Activated CD4-positive, alpha-beta memory T cell treated with anti-CD3 and anti-CD28 coated beads, Interleukin-2, amount 10 ng/mL, durations not matched to agents 7 days and 5 days (primary cell): ENCODE data around the gene ADAMTS3. TPM values are rescaled to one million over a fixed set of nuclear protein-coding genes. Genes with fewer than 3 reads are reported as not detected.

Source experiments
- CTCF ChIA-PET: fragments of 350-600 bp; sonication (Branson Sonifier 250); formaldehyde crosslinking; loops from one replicate; lab custom pipeline; 2021; ENCODE audit warnings: antibody characterized with exemption, inconsistent platforms; lab: Charles Lee
- POLR2A ChIA-PET: fragments of 350-600 bp; sonication (Branson Sonifier 250); formaldehyde crosslinking; loops from one replicate; lab custom pipeline; 2021; ENCODE audit warnings: antibody characterized with exemption; lab: Charles Lee
- DNase-seq: peaks from one replicate; pipeline ENCODE4 v3.0.0-alpha.2; 2020
- H3K27ac Mint-ChIP-seq: one replicate; pipeline ENCODE4 v1.8.0; 2021; ENCODE audit warnings: mild to moderate bottlenecking, mixed read lengths
- H3K27me3 Mint-ChIP-seq: one replicate; pipeline ENCODE4 v1.8.0; 2021; ENCODE audit warnings: mixed read lengths
- H3K36me3 Mint-ChIP-seq: one replicate; pipeline ENCODE4 v1.8.0; 2021; ENCODE audit warnings: low read depth, mixed read lengths
- H3K4me1 Mint-ChIP-seq: one replicate; pipeline ENCODE4 v1.8.0; 2021; ENCODE audit warnings: mixed read lengths
- H3K4me3 Mint-ChIP-seq: one replicate; pipeline ENCODE4 v1.8.0; 2021; ENCODE audit warnings: mild to moderate bottlenecking, mixed read lengths
- H3K9me3 Mint-ChIP-seq: one replicate; pipeline ENCODE4 v1.8.0; 2021; ENCODE audit warnings: mixed read lengths
- total RNA-seq, 2 experiments: library from RNA; stranded (reverse); gene quantifications; one replicate each; pipeline ENCODE4 v1.2.3, GENCODE V29; 2021

The ADAMTS3 gene
- total RNA-seq = not detected

DNA sequence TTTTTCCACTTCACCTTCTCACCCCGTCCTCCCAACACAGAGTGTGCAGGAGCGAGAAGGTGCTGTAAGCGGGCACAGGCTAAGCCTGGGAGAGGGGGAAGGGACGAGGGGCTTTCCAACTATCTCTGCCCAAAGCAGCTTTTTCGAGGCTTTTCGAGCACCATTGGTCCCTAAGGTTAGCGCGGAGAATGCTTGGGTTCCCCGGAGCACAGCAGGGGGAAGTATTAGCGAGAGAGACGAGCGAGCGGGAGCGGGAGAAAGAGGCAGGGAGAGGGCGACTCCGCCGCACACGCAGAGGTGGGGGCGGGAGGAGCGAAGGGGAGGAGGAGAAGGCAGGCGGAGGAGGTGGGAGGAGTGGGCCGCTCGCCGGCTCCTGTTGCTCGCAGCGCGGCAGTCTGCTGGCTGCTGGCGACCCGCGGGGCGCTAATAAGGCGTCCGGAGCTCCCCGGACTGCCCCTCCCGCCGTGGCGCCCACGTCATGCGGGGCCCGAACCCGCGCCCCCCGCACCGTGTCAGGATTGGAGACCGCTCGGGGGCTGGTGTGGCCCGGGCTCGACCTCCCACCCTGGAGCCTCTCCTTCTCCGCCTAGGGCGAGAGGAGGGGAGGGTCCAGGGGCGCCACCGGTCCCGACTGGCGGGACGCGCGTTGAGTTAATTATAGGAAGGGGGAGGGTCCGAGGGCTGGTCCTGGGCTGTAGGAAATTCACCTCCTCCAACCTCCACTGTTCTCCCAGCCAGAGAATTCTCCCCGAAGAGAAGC, at the start of gene ADAMTS3:
TSS of gene ADAMTS3 (minus strand) at position 263 of the 760 bp plus-strand sequence. CDS start 459 bp downstream, outside the sequence.
- DNase-seq = no peak
- no peak within 1 kb of the TSS for H3K27ac Mint-ChIP-seq
- ChIA-PET CTCF (no interaction called here), POLR2A (no interaction called here)
- peaks cover 9% of the 10 kb centered on the region for H3K4me1 Mint-ChIP-seq
- H3K27me3 Mint-ChIP-seq = peaks cover 41% of the 10 kb centered on the region
- no peaks in the 10 kb centered on the region for H3K36me3 Mint-ChIP-seq
- H3K9me3 Mint-ChIP-seq = no peaks in the 10 kb centered on the region
- H3K4me3 Mint-ChIP-seq = no peak within 1 kb of the TSS

DNA sequence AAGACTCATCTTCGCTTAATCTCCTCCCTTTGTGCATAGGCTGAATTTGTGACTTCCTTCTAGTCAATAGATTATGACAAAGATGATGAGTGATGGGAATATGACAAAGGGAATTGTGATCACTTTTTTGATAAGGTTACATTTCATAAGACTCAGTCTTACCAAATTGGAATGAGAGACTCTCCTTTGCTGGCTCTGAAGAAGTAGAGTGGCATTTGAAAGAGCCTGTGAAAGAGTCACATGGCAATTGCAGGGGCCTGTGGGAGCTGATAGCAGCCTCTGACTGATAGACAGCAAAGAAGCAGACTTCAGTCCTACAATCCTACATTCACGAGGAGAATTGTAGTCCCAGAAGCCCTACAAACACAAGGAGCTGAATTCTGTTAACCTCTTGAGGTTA, 44.9 kb upstream of the ADAMTS3 start:
- H3K27ac Mint-ChIP-seq = no peak overlapping the region
- H3K4me3 Mint-ChIP-seq = no peak overlapping the region
- CTCF ChIA-PET = no interaction called here
- no peaks in the 10 kb centered on the region for H3K4me1 Mint-ChIP-seq
- H3K9me3 Mint-ChIP-seq = no peaks in the 10 kb centered on the region
- no peaks in the 10 kb centered on the region for H3K27me3 Mint-ChIP-seq
- H3K36me3 Mint-ChIP-seq = no peaks in the 10 kb centered on the region
- DNase-seq = no peak
- POLR2A ChIA-PET = no interaction called here

DNA sequence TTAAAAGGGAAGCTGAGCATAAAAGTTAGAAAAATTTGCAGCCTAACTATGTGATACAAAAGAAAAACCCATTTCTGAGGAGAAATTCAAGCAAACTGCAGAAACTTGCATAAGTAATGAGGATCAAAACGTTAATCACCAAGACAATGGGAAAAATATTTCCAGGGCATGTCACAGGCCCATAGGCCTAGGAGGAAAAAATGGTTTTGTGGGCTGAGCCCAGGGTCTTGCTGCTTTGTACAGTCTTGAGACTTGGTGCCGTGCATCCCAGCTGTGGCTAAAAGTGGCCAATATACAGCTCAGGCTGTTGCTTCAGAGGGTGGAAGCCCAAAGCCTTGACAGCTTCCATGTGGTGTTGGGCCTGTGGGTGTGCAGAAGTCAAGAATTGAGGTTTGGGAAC, 37.7 kb upstream of the ADAMTS3 start:
- Mint-ChIP-seq H3K4me1 (no peaks in the 10 kb centered on the region), H3K9me3 (peaks cover 11% of the 10 kb centered on the region)
- CTCF ChIA-PET = no interaction called here

DNA sequence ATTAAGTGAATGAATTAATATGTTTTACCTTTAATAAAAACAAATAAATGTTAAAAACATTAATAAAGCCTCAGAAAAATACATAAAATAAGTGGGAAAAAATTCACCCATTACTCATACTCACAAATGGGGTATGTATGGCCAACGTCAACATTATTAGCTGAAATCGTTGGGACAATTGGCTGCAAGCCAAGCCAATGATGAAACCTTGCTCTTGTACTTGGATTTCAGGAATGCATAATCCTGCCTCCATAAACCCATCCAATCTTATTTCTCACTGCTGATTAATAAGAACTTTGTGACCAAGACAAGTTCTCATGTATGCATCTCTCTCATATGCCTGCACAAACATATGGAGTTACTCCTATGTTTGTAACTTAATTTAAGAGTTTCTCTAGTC, 35.3 kb upstream of the ADAMTS3 start:
- Mint-ChIP-seq H3K4me1 (no peaks in the 10 kb centered on the region), H3K36me3 (no peaks in the 10 kb centered on the region)
- POLR2A ChIA-PET = no interaction called here

More for the DNA sequence above, 37.7 kb upstream of the ADAMTS3 start:
- POLR2A ChIA-PET = no interaction called here
- H3K4me3 Mint-ChIP-seq = no peak overlapping the region
- H3K36me3 Mint-ChIP-seq = no peaks in the 10 kb centered on the region
- DNase-seq = no peak
- H3K27ac Mint-ChIP-seq = no peak overlapping the region
- H3K27me3 Mint-ChIP-seq = no peaks in the 10 kb centered on the region

DNA sequence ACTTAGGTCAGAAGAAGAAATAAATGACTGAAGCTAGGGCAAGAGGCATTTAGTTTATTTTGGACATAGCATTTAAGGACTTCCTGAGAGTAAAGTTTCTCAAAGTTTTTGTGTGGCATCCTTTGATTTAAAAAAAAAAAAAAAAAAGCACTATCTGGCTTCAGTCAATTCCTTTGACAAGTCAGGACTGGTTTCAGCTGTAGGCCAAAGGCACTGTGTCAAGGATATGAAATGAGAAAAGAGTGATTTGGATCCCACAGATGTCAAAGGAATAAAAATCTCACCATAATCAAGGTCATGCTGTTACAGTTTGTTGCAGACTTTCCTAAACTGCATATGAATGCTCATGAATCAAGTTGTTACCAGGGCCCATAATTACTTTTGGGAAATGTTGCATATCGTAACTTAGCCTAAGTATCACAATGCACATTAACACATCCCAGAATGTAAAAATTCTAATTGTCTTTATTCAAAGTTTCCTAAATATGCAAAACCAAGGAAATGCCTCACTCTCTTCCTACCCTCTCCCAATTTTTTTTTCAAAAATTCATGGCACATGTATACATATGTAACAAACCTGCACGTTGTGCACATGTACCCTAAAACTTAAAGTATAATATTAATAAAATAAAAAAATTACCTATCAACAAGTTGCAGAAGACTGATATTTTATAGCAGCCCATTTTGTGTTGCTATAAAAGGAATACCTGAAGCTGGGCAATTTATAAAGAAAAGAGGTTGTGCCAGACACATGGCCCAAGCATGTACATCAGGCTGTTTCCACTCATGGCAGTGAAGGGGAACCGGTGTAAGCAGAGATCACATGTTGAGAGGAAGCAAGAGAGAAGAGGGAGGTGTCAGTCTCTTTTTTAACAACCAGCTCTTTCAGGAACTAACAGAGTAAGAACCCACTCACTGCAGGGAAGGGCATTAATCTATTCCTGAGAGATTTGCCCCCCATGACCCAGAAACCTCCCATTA, 33.7 kb upstream of the ADAMTS3 start:
- Mint-ChIP-seq H3K4me1 (no peaks in the 10 kb centered on the region), H3K27ac (no peak overlapping the region), H3K9me3 (peaks cover 8% of the 10 kb centered on the region), H3K4me3 (no peak overlapping the region), H3K27me3 (no peaks in the 10 kb centered on the region), H3K36me3 (no peaks in the 10 kb centered on the region)
- DNase-seq = no peak
- POLR2A ChIA-PET = no interaction called here
- CTCF ChIA-PET = no interaction called here

More for the DNA sequence above, 35.3 kb upstream of the ADAMTS3 start:
- Mint-ChIP-seq H3K27ac (no peak overlapping the region), H3K27me3 (no peaks in the 10 kb centered on the region), H3K4me3 (no peak overlapping the region), H3K9me3 (peaks cover 11% of the 10 kb centered on the region)
- no peak for DNase-seq
- CTCF ChIA-PET = no interaction called here

DNA sequence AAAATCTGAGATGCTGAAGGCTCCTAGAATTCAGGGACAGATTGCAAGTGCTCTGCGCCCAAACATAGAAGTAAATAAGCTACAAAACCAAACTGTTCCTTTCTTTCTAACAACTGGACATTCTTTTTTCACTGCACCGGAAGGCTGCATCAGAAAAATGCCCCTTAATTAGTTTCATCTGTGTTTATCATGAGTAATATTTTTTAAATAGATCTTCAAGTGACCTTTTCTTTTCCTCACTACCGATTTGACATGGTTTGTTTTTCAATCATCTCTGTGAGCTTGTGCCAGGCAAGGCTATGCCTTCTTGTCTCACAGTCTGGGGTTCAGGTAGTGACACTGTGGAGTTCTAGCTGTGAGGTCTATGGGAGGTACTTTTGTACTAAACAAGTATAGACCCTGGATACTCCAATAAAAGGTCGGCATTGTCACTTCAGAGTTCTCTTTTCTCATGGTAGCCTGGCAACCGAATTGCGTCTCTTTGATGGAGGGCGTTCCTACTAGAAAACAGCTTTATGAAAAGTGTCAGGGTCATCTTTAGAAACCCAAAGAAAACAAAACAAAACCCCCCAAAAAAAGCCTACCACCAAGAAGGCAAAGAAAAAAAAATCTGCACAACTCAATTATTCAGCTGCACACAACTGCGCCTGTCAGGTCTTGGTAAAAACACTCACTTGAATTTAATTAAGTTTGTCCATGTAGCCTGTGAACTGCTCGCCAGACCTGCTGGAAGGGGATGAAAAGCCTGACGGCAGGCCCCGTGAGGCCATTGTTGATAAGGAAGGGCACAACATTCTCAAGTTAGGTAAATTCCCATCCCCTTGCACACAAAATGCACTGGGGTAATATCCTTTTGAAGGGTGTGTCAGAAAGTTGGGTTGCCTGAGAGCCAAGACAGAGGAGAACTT, 22.8 kb upstream of the ADAMTS3 start:
- Mint-ChIP-seq H3K27me3 (no peaks in the 10 kb centered on the region), H3K4me1 (no peaks in the 10 kb centered on the region), H3K36me3 (no peaks in the 10 kb centered on the region), H3K9me3 (no peaks in the 10 kb centered on the region), H3K4me3 (no peak overlapping the region), H3K27ac (no peak overlapping the region)
- CTCF ChIA-PET = no interaction called here
- no peak for DNase-seq
- POLR2A ChIA-PET = no interaction called here

DNA sequence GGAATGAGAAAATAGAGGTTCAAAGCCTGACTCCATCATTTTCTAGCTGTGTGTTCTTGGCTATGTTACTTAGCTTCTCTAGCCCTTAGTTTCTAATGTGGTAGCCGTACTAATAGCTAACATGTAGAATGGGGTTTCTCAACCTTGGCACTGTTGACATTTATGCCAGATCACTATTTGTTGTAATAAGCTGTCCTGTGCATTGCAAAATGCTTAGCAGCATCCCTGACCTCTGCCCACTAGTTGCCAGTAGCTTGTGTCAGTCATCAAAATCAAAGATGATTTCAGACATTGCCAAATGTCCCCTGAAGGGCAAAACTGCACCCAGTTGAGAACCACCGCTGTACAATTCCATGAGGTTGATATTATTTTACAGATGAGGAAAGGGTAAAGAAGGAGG, 18.3 kb upstream of the ADAMTS3 start:
- Mint-ChIP-seq H3K36me3 (no peaks in the 10 kb centered on the region), H3K27ac (no peak overlapping the region), H3K4me3 (no peak overlapping the region), H3K27me3 (no peaks in the 10 kb centered on the region), H3K4me1 (no peaks in the 10 kb centered on the region), H3K9me3 (no peaks in the 10 kb centered on the region)
- ChIA-PET POLR2A (no interaction called here), CTCF (no interaction called here)
- no peak for DNase-seq

DNA sequence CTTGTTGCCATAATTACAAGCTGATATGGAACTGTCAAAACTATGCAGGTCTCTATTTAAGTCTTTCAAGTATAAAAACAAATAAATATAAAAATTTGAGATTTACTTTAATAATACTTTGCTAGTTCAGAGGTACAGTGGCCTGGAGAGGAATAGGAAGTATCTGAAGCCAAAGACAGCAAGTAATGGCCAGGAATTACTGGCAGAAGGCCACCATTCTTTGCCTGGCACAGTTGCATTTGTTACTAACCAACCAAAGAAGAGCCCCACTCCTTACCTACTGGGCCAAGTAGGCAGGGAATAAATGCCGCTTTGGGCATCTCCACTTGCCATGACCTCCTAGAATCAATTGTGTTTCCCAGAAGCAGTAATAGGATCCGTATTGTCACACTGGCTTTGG, 13.8 kb upstream of the ADAMTS3 start:
- H3K4me3 Mint-ChIP-seq = no peak overlapping the region
- CTCF ChIA-PET = no interaction called here
- H3K27ac Mint-ChIP-seq = no peak overlapping the region
- no peaks in the 10 kb centered on the region for H3K27me3 Mint-ChIP-seq
- no peaks in the 10 kb centered on the region for H3K9me3 Mint-ChIP-seq
- no peaks in the 10 kb centered on the region for H3K4me1 Mint-ChIP-seq
- POLR2A ChIA-PET = no interaction called here
- DNase-seq = no peak
- no peaks in the 10 kb centered on the region for H3K36me3 Mint-ChIP-seq

DNA sequence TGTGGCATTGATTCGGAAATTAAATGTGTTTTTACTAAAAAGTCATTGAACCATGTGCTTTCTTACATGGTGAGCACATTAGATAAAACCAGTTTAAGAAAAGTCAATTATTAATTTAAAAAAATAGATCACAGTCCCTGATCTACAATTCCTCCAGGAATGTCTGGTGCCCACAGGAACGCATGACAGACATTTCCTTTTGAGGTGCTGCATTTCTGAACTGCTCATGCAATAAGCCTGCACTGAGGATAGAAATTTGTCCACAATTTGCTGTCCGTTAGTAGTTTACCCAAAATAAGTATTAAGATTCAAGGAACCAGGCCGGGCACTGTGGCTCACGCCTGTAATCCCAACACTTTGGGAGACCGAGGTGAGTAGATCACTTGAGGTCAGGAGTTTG, 8.2 kb upstream of the ADAMTS3 start:
- POLR2A ChIA-PET = no interaction called here
- H3K4me3 Mint-ChIP-seq = no peak overlapping the region
- CTCF ChIA-PET = no interaction called here

DNA sequence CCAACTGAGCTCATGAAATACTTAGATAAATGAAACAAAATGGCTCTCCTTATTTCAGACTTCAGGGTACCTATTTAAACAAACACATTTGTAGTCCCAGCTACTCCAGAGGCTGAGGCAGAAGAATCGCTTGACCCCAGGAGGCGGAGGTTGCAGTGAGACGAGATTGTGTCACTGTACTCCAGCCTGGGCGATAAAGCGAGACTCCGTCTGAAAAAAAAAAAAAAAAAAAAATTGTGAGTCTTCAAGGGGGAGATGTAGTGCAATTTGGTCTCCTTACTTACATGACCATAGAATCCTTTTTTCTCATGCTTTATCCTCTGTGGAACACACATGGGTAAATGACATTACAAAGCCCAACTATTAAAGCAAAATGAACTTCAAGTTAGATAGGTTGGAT, 2.3 kb upstream of the ADAMTS3 start:
- no peak overlapping the region for H3K4me3 Mint-ChIP-seq
- H3K9me3 Mint-ChIP-seq = no peaks in the 10 kb centered on the region
- H3K36me3 Mint-ChIP-seq = no peaks in the 10 kb centered on the region
- CTCF ChIA-PET = no interaction called here
- H3K4me1 Mint-ChIP-seq = peaks cover 9% of the 10 kb centered on the region
- no peak for DNase-seq
- peaks cover 36% of the 10 kb centered on the region for H3K27me3 Mint-ChIP-seq
- no peak overlapping the region for H3K27ac Mint-ChIP-seq
- POLR2A ChIA-PET = no interaction called here

More for the DNA sequence above, 8.2 kb upstream of the ADAMTS3 start:
- no peaks in the 10 kb centered on the region for H3K9me3 Mint-ChIP-seq
- H3K36me3 Mint-ChIP-seq = no peaks in the 10 kb centered on the region
- no peaks in the 10 kb centered on the region for H3K27me3 Mint-ChIP-seq
- no peak overlapping the region for H3K27ac Mint-ChIP-seq
- DNase-seq = no peak
- no peaks in the 10 kb centered on the region for H3K4me1 Mint-ChIP-seq

DNA sequence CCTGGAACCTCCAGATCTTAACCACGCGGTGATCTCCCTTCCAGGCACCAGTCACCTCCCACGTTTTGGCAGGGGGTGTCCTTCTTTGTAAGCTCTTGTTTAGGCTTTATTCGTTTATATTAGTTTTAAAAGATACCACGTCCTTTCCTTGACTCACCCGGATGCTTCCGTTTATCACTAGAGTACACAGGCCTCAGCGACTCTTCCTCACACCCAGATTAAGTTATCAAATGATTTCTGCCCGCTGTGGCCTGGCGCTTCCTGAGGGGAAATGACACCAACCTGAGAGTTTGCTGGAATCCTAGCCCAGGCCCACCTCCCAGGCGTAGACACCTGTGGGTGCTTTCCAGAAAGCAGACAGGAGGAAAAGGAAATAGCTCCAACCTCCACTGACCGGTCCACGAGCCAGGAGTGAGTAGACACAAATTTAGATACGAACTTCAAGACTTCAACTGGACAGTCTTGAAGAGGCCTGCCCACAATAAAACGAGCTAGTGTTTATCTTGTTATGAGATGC, 756 bp upstream of the ADAMTS3 start:
- Mint-ChIP-seq H3K27me3 (peaks cover 41% of the 10 kb centered on the region), H3K4me1 (peaks cover 9% of the 10 kb centered on the region), H3K9me3 (no peaks in the 10 kb centered on the region), H3K27ac (no peak overlapping the region), H3K4me3 (no peak overlapping the region), H3K36me3 (no peaks in the 10 kb centered on the region)
- CTCF ChIA-PET = no interaction called here
- POLR2A ChIA-PET = no interaction called here
- DNase-seq = no peak

DNA sequence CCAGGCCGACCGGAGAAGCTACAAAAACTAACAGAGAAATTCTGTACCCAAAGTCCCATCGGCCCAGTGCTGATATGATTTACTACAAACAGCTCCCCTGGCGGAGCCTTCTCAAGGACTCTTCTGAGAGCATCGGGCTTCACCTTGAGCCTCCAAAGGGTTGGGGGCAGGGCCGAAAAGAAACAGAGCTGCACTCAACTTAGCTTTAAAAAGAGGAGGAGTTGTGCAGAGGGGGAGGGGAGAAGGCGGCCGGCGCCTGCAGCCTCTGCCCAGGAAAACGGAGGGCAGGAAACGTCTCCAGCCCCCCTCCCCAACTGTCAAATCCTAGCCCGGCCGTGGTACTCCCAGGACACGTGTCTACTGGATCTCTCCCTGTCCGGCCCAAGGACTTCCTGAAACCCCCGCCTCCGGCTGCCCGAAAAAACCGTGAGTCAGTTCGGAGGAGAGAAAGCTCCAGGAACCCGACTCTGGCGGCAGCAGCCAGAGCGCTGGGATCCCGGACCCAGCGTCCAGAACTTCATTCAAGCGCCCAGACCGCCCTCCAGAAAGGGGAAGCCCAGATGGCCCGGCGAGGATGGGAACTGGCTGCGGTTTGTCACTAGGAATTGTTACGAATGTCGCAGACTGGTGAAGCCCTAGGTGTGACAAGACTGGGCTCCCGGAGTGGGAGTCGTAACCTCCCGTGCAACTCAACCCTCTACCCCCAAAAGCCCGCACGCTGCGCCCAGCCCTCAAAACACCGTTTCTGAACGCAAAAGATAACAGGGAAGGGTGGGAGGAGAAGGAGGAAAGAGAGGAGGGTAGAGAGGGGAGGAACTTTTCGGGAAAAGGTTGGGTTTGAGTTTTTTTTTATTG, 973 bp downstream of the ADAMTS3 start:
- peaks cover 43% of the 10 kb centered on the region for H3K27me3 Mint-ChIP-seq
- CTCF ChIA-PET = no interaction called here
- POLR2A ChIA-PET = no interaction called here
- no peaks in the 10 kb centered on the region for H3K36me3 Mint-ChIP-seq
- no peaks in the 10 kb centered on the region for H3K9me3 Mint-ChIP-seq
- peak overlapping the region; percentile 9 for H3K4me3 Mint-ChIP-seq
- no peak overlapping the region for H3K27ac Mint-ChIP-seq
- H3K4me1 Mint-ChIP-seq = peaks cover 9% of the 10 kb centered on the region
- DNase-seq = no peak
